Measurements from ENCODE around the gene GRB10.

Gene GRB10

GRCh38 chr7:50782375-50783208 lies at the start of gene GRB10:
Gene GRB10 (minus strand): TSS chr7:50782896. CDS start chr7:50732322, 50,574 bp downstream.
- no peak for DNase-seq (ENCODE audit: low read depth in 2 of 2)

DNA sequence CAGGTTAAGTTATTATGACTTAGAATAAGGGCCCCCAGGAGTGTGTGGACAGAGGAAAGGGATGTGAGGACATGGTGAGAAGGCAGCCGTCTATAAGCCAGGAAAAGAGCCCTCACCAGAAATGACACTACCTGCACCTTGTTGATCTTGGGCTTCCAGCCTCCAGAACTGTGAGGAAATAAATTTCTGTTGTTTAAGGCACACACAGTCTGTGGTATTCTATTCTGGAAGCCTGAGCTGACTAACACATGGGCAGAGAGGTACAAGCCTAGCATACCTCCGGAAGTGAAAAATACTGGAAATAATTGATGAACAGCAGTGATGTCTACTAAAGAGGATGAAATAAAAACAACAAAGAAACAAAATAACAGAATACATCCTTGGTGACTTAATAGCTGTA lies 46.1 kb upstream of the GRB10 start:
- no peak for DNase-seq (ENCODE audit: low read depth in 2 of 2)

DNA sequence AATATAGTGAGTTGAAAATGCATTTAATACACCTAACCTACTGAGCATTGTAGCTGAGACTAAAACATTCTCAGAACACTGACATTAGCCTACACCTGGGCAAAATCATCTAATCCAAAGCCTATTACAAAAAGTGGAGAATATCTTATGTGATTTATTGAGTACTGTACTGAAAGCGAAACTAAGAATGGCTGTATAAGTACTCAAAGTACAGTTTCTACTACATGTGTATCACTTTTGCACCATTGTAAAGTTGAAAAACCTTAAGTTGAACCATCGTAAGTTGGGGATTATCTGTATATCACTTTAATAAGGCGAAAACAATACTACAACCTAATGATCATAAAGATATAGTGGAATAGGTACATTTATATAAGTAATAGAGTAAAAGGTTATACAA lies 45.4 kb upstream of the GRB10 start:
- DNase-seq (ENCODE audit: low read depth in 2 of 2): no peak

DNA sequence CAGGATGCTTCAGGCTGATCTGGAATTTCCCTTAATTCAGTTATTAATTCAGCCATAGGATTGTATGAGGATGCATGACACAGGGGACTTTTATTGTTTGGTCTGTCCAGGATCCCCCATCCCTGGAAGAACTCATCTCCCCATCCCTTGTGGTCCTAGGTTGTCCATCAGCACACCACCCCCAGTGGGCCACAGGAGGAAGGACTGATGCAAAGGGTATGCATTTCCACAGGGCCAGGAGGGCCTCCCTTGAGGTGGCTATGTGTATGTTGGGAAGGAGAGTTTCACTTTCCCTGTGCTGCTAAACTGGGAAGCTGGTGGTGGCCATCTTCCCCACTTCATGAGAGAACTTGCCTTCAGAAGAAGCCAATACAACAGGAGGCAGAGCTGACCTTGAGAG lies 44.6 kb upstream of the GRB10 start:
- DNase-seq (ENCODE audit: low read depth in 2 of 2): no peak

GRCh38 chr7:50826371-50827172 lies 43.9 kb upstream of the GRB10 start:
- peak; percentile 3 to 9 for DNase-seq (ENCODE audit: low read depth in 2 of 2)

DNA sequence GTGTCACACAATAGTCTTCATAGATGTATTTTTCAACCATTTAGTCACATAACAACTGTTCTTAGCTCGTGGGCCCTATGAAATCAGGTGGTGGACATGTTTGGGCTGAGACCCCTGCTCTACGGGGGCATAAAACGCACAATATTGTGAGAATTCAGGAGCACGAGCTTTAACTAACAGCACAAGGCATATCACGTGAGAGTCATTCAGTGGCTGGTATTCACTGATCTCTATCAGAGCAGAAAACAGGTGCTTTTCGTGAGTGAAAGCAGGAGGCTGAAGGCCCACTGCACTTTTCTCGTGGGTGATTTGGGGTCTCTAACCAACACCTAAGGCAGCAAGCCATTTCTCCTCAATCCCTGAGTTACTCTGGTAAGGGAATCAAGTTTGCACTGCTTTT lies 42.8 kb upstream of the GRB10 start:
- no peak for DNase-seq (ENCODE audit: low read depth in 2 of 2)

GRCh38 chr7:50824882-50825281 lies 42.2 kb upstream of the GRB10 start:
- no peak for DNase-seq (ENCODE audit: low read depth in 2 of 2)

- no peak for DNase-seq (ENCODE audit: low read depth in 2 of 2)
Observed at GRCh38 chr7:50822706-50823105, 40.0 kb upstream of the GRB10 start.

- no peak for DNase-seq (ENCODE audit: low read depth in 2 of 2)
Observed at GRCh38 chr7:50822110-50822509, 39.4 kb upstream of the GRB10 start.

DNA sequence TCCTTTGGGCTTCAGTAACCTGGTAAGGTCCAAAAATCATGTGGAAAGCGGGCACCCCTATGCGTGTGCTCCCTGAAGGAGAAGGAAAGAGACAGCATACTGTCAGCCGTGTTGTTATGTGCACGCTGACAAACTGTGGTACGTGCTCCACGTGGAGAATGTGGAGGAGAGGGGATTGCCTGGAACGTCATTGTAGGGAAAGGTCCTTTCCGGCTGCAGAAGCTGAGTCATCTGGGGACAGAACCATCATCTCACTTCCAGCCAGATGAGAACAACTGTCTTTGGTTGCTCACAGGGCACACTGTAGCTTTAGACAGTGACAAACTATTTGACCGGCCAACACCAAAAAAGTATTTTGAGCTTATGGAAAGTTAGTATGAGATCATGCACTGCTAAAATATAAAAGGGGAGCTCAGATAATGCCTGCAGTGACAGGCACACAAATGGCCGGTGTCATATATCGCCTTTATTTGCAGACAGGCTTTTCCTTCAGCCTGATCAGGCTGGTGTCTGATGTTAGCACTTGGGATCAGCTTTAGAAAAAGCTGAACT lies 38.8 kb upstream of the GRB10 start:
- no peak for DNase-seq (ENCODE audit: low read depth in 2 of 2)

DNA sequence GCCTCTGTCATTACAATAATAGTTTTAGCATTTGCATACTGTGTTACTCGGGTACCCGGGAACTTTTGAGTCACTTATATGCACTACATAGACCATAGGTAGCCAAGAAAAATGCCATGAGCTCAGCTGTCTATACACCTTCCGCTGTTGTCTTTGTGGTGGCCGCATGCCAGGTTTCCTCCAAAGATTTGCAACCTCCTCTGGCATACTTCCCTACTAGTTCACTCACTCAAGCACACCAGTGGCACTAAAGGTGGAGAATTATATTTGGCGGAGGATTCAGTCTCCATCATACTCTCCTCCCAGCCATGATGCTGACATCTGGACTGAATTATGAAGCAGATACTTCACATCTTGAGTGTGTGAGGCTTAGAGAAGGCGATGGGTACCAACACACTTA lies 35.6 kb upstream of the GRB10 start:
- DNase-seq (ENCODE audit: low read depth in 2 of 2): no peak

- no peak for DNase-seq (ENCODE audit: low read depth in 2 of 2)
Observed at GRCh38 chr7:50817561-50817960, 34.9 kb upstream of the GRB10 start.

GRCh38 chr7:50815138-50815537 lies 32.4 kb upstream of the GRB10 start:
- DNase-seq (ENCODE audit: low read depth in 2 of 2): no peak

DNA sequence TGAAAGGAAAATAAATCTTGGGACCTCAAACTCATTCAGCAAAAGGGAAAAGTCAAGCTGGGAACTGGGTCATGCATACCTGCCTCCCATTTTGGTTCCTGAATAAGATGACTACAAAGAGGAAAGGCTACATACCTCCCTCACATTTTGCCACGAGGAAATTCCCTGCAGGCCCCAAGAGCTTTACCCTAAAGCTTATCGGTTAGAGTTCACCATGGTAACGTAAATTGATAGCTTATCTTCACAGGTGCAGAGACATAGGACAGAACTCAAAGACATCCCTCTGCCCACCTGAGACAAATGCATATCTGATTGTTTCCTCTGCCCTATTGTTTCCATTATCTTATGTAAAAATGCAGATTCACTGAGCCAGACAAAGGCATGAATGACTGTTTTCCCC lies 31.5 kb upstream of the GRB10 start:
- DNase-seq (ENCODE audit: low read depth in 2 of 2): no peak

GRCh38 chr7:50812841-50813475 lies 30.3 kb upstream of the GRB10 start:
- DNase-seq (ENCODE audit: low read depth in 2 of 2): no peak

DNA sequence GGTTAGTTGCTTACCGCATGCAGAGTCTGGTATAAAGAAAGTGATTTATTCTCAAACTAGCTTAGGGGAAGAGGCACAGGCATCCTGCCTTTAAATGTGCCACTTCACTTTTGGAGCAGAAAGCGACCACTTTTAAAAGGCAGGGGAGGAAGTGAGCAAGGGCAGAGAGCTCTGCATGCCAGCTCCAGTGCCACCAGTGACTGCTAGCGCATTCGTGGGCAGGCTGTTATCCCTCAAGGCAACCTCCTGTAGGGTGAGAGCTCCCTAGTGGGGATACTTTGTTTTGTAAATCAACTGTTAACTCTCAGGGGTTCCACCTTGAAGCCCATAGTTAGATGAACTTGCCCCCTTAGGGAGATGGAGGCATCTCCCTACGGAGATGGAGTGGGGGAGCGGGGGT lies 29.4 kb upstream of the GRB10 start:
- no peak for DNase-seq (ENCODE audit: low read depth in 2 of 2)

GRCh38 chr7:50808282-50808888 lies 25.7 kb upstream of the GRB10 start:
- DNase-seq (ENCODE audit: low read depth in 2 of 2): no peak

GRCh38 chr7:50807026-50807730 lies 24.5 kb upstream of the GRB10 start:
- DNase-seq (ENCODE audit: low read depth in 2 of 2): no peak

DNA sequence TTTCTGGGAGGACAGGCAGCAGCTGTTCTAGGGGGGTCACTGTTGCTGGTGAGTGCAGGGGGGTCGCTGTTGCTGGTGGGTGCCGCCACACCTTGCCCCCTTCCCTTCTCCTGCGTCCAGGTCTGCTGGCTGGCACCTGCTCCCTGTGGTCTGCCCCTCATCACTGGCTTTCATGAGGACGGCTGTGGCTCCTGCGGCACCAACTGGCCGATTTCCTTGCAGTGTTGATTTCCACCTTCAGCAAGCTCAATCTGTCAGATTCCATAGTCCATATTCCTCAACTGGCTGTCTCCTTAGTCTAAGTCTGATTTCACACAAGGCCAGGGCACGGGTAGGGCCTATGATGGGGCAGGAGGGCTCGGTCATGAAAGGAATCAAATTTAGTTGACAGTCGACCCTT lies 23.4 kb upstream of the GRB10 start:
- no peak for DNase-seq (ENCODE audit: low read depth in 2 of 2)

DNA sequence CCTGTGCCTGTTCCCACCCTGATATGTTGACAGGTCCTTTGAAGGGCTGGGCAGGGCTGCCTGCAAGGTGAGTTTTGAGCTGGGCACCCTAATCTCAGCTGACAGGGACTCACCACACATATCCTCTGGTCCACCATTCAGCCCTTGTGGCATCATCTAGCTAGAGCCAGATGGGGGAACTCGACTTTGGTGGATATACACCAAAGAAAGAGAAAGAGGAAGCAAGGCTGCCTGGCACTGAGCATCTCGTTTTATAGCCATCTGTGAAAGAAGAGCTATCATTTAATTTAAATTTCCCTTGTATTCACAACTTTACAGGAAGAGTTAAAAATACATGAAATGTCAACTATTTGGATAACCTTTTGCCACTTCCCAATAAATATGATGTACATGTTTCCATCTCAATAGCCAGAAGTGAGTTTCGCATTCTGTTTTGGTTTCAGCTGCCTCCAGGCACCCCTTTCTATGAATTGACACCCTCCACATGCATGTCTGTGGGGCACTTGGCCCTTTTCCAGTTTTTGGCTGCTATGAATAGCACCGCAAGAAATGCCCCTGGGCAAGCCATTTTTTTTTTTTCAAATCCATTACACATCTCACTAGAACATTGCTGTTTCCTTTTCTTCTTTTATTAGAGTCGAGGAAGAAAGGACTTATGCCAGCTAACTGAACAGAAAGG lies 22.9 kb upstream of the GRB10 start:
- no peak for DNase-seq (ENCODE audit: low read depth in 2 of 2)
